ENCODE data around the gene CROCC2.

The CROCC2 gene

GRCh38 chr2:241005569-241005968 is 99.4 kb downstream of the CROCC2 start:
- no peak for DNase-seq

GRCh38 chr2:241006412-241006811 is 100.3 kb downstream of the CROCC2 start:
- no peak for DNase-seq

GRCh38 chr2:241007111-241007510 is 101.0 kb downstream of the CROCC2 start:
- no peak for DNase-seq

- DNase-seq: no peak
These were observed 102.0 kb downstream of the CROCC2 start for GRCh38 chr2:241007880-241008710.

GRCh38 chr2:241008711-241009121 is 102.6 kb downstream of the CROCC2 start:
- no peak for DNase-seq

GRCh38 chr2:241009191-241009590 is 103.1 kb downstream of the CROCC2 start:
- no peak for DNase-seq

- DNase-seq: peak; percentile 31
These were observed 103.7 kb downstream of the CROCC2 start for GRCh38 chr2:241009601-241010530.

GRCh38 chr2:241010531-241011295 is 104.6 kb downstream of the CROCC2 start:
- DNase-seq: no peak

- DNase-seq: no peak
These were observed 105.1 kb downstream of the CROCC2 start for GRCh38 chr2:241011296-241011600.

GRCh38 chr2:241011751-241012510 is 105.8 kb downstream of the CROCC2 start:
- DNase-seq: no peak

- no peak for DNase-seq
These were observed 108.1 kb downstream of the CROCC2 start for GRCh38 chr2:241014224-241014623.

GRCh38 chr2:241014764-241015163 is 108.6 kb downstream of the CROCC2 start:
- no peak for DNase-seq

GRCh38 chr2:241015439-241015838 is 109.3 kb downstream of the CROCC2 start:
- DNase-seq: no peak

- no peak for DNase-seq
These were observed 111.2 kb downstream of the CROCC2 start for GRCh38 chr2:241017228-241017940.

- no peak for DNase-seq
These were observed 112.1 kb downstream of the CROCC2 start for GRCh38 chr2:241018051-241018891.

- DNase-seq: no peak
These were observed 113.5 kb downstream of the CROCC2 start for GRCh38 chr2:241019441-241020139.

- DNase-seq: no peak
These were observed 114.1 kb downstream of the CROCC2 start for GRCh38 chr2:241020201-241020600.

GRCh38 chr2:241020629-241021190 is 114.6 kb downstream of the CROCC2 start:
- DNase-seq: no peak

- no peak for DNase-seq
These were observed 119.5 kb downstream of the CROCC2 start for GRCh38 chr2:241025639-241026038.
